HG02973 (cell line): ENCODE data around the gene FOXA1.
"Not testable (repeated sequence)": the region's sequence is repeated elsewhere in the genome, so short reads cannot be mapped to it uniquely, and the experiment has no call there.

Experiments used
- ATAC-seq: cut with Tn5 transposase; IDR thresholded peaks from one replicate; pipeline ENCODE4 v1.9.1; 2021; ENCODE audit warnings: moderate library complexity; ENCODE audit not compliant: unreplicated experiment

FOXA1 gene

GRCh38 chr14:37563189-37563588, 31.9 kb downstream of the FOXA1 start:
- ATAC-seq: no peak

GRCh38 chr14:37559386-37559785, 35.7 kb downstream of the FOXA1 start:
- ATAC-seq: no peak

- ATAC-seq: no peak
Measured at GRCh38 chr14:37558740-37559139, 36.3 kb downstream of the FOXA1 start.

GRCh38 chr14:37555596-37555995, 39.5 kb downstream of the FOXA1 start:
- ATAC-seq: not testable (repeated sequence)

- no peak for ATAC-seq
Measured at GRCh38 chr14:37553935-37554550, 41.0 kb downstream of the FOXA1 start.

GRCh38 chr14:37551119-37551518, 43.9 kb downstream of the FOXA1 start:
- ATAC-seq: no peak

GRCh38 chr14:37550511-37550910, 44.5 kb downstream of the FOXA1 start:
- no peak for ATAC-seq

GRCh38 chr14:37546621-37547447, 48.2 kb downstream of the FOXA1 start:
- ATAC-seq: no peak

- no peak for ATAC-seq
Measured at GRCh38 chr14:37545174-37545573, 49.9 kb downstream of the FOXA1 start.

- no peak for ATAC-seq
Measured at GRCh38 chr14:37544407-37544806, 50.6 kb downstream of the FOXA1 start.

- no peak for ATAC-seq
Measured at GRCh38 chr14:37539992-37540391, 55.1 kb downstream of the FOXA1 start.
